ENCODE data around the gene DNAJB11.
A peak's percentile ranks its signal among the peaks of the same experiment; 100 is the strongest.
"Not testable (repeated sequence)": the region's sequence is repeated elsewhere in the genome, so short reads cannot be mapped to it uniquely, and the experiment has no call there.

DNAJB11 gene

DNA sequence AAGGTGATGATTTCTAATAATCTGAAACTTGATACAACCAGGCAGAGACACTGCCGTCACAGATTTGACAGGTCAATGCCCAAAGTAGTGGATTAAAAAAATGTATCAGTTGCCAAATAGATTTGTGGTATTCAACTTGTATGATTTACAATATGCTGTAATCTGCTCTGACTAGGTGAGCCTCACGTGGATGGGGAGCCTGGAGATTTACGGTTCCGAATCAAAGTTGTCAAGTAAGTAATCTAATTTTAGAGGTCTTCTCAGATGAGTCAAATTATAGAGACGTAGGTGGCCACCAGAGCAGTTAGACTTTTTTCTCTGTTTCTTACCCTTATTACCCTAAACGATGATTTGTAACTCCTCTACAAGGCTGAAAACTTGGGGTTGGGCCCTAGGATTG is 12.0 kb downstream of the DNAJB11 start:
- H3K27ac ChIP-seq (ENCODE audit: low read depth, low read length): no peak overlapping the region
- H3K4me3 ChIP-seq (ENCODE audit: low read depth, low read length): no peak overlapping the region
- H2AFZ ChIP-seq (ENCODE audit: low read length, unreplicated experiment): no peak overlapping the region
- no peaks in the 10 kb centered on the region for H3K27me3 ChIP-seq (ENCODE audit: insufficient read depth, low read length)
- peaks cover 12% of the 10 kb centered on the region for H3K4me1 ChIP-seq (ENCODE audit: control insufficient read depth, insufficient read depth, low read length, unreplicated experiment)
- H3K79me2 ChIP-seq (ENCODE audit: control insufficient read depth, insufficient read depth, low read length, unreplicated experiment): no peaks in the 10 kb centered on the region
- peaks cover 52% of the 10 kb centered on the region for H3K36me3 ChIP-seq (ENCODE audit: insufficient read depth, low read length)

DNA sequence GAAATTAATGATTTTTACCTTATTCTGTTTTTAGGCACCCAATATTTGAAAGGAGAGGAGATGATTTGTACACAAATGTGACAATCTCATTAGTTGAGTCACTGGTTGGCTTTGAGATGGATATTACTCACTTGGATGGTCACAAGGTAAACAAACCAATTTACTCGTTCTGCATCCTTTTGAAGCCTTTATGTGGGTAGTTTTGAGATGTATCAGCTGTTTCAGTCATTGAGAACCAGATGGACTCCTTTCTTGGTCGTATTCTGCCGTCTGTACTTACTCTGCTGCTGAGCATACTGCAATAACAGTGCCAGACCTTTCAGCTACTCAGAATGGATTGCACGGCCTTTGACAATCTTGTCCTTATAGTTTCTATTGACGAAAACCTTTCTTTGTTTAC is 13.3 kb downstream of the DNAJB11 start:
- no peaks in the 10 kb centered on the region for H3K79me2 ChIP-seq (ENCODE audit: control insufficient read depth, insufficient read depth, low read length, unreplicated experiment)
- H2AFZ ChIP-seq (ENCODE audit: low read length, unreplicated experiment): no peak overlapping the region
- no peak overlapping the region for H3K27ac ChIP-seq (ENCODE audit: low read depth, low read length)
- H3K4me3 ChIP-seq (ENCODE audit: low read depth, low read length): no peak overlapping the region
- peaks cover 45% of the 10 kb centered on the region for H3K36me3 ChIP-seq (ENCODE audit: insufficient read depth, low read length)
- H3K4me1 ChIP-seq (ENCODE audit: control insufficient read depth, insufficient read depth, low read length, unreplicated experiment): peaks cover 18% of the 10 kb centered on the region
- H3K27me3 ChIP-seq (ENCODE audit: insufficient read depth, low read length): no peaks in the 10 kb centered on the region

DNA sequence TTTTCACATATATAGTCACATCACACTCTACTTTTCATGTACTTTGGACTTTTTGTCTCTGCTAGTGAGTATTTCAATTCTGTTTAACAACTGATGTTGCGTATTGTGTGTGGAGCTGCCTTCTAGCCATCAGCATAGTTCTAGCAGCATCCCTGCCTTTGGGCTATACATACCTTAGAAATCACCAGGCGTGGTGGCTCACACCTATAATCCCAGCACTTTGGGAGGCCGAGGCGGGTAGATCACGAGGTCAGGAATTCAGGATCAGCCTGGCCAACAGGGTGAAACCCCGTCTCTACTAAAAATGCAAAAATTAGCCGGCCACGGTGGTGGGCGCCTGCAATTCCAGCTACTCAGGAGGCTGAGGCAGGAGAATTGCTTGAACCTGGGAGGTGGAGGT is 15.7 kb downstream of the DNAJB11 start:
- Histone ChIP-seq H3K36me3 (ENCODE audit: insufficient read depth, low read length) (peaks cover 32% of the 10 kb centered on the region), H3K4me1 (ENCODE audit: control insufficient read depth, insufficient read depth, low read length, unreplicated experiment) (peaks cover 27% of the 10 kb centered on the region)
- H3K27me3 ChIP-seq (ENCODE audit: insufficient read depth, low read length); H2AFZ ChIP-seq (ENCODE audit: low read length, unreplicated experiment); H3K4me3 ChIP-seq (ENCODE audit: low read depth, low read length); H3K79me2 ChIP-seq (ENCODE audit: control insufficient read depth, insufficient read depth, low read length, unreplicated experiment); H3K27ac ChIP-seq (ENCODE audit: low read depth, low read length): not testable (repeated sequence)

DNA sequence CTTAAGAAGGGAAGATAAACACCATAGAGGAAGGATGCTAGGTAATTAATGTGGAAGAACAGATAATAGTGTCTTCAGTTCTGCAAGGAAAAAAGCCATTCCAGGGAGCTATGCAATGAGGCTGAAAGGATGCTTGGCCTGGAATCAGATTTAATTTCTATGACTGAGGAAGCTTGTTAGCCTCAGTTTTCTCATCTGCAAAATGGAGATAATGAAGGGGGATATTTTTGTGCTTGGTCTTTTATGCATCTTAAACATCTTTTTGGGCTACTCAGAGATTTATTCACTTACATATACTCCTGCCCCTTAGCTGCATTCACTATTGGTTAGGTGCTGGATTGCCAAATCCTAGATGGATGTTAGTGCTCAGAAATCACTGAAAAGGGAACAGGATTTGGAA is 16.7 kb downstream of the DNAJB11 start:
- Histone ChIP-seq H2AFZ (ENCODE audit: low read length, unreplicated experiment) (no peak overlapping the region), H3K27me3 (ENCODE audit: insufficient read depth, low read length) (no peaks in the 10 kb centered on the region), H3K4me3 (ENCODE audit: low read depth, low read length) (no peak overlapping the region), H3K27ac (ENCODE audit: low read depth, low read length) (no peak overlapping the region), H3K36me3 (ENCODE audit: insufficient read depth, low read length) (peaks cover 26% of the 10 kb centered on the region), H3K4me1 (ENCODE audit: control insufficient read depth, insufficient read depth, low read length, unreplicated experiment) (peaks cover 27% of the 10 kb centered on the region), H3K79me2 (ENCODE audit: control insufficient read depth, insufficient read depth, low read length, unreplicated experiment) (no peaks in the 10 kb centered on the region)

DNA sequence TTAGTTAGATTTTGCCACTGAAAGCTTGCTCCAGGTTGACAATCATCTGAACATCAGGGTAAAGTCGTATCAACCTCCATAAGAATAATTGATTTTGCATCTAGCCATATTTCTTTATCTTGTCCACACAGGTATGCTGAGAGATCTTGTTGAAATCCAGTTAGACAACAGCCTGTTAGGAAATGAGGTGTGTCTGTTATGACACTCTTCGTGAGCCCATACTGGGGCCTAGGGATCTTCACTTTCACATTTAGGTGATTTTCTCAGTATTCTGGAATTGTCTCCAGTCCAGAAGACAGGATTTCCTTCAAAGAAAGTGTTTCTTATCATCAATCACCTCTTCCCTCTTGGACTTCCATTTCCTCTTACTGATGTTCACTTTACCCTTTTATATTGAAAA is 18.1 kb downstream of the DNAJB11 start:
- Histone ChIP-seq H3K4me1 (ENCODE audit: control insufficient read depth, insufficient read depth, low read length, unreplicated experiment) (peaks cover 22% of the 10 kb centered on the region), H3K27ac (ENCODE audit: low read depth, low read length) (no peak overlapping the region), H2AFZ (ENCODE audit: low read length, unreplicated experiment) (no peak overlapping the region), H3K4me3 (ENCODE audit: low read depth, low read length) (0 out of 2 replicates have a peak overlapping the region, but pooled peaks have one; percentile 21), H3K36me3 (ENCODE audit: insufficient read depth, low read length) (peaks cover 17% of the 10 kb centered on the region), H3K79me2 (ENCODE audit: control insufficient read depth, insufficient read depth, low read length, unreplicated experiment) (no peaks in the 10 kb centered on the region), H3K27me3 (ENCODE audit: insufficient read depth, low read length) (no peaks in the 10 kb centered on the region)

DNA sequence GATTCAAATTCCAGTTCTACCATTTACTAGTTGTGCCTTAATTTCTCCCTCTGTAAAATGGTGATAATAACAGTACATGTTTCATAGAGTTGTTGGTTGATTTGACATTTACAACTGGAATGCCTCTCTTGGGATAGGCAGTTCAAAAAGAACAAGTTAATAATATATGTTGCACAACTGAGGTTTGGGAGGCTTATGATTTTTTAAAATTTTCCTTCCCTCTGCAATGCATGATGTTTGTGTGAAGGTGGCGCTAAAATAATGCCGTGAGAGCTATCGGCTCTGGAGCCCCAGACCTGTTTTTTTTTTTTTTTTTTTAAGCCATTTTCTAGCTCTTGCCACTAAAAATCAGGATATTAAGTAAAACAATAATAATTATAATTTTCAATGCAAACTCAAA is 18.6 kb downstream of the DNAJB11 start:
- 0 out of 2 replicates have a peak overlapping the region, but pooled peaks have one; percentile 21 for H3K4me3 ChIP-seq (ENCODE audit: low read depth, low read length)
- H3K36me3 ChIP-seq (ENCODE audit: insufficient read depth, low read length): peaks cover 12% of the 10 kb centered on the region

DNA sequence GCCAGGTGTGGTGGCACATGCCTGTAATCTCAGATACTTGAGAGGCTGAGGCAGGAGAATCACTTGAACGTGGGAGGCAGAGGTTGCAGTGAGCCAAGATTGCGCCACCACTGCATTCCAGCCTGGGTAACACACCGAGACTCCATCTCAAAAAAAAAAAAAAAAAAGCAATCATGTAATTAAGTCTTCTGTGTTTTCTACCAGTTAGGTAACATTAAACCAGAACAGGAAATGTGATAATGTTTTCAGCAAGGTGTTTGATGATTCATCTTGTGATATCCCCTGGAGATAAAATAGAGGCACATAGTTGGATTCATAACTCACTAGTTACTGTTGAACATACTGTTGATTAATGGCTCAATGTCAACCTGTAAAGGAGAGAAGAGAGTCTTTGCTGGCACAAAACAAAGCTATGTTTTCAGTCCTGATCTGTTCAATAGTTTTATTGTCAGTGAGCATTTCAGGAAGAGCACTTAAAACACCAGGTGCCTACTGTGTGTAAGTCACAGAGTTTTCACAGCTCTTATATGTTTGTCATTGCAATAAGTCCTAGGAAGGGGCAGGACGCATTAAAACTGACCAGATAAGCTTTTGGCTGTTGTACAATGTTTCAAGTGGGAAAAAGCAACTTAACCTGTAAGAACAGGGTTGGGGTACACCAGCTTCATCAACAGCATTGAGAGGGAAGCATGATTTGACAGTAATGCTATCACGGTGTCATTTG is 19.5 kb downstream of the DNAJB11 start:
- Histone ChIP-seq H3K27ac (ENCODE audit: low read depth, low read length) (no peak overlapping the region), H3K4me1 (ENCODE audit: control insufficient read depth, insufficient read depth, low read length, unreplicated experiment) (peaks cover 15% of the 10 kb centered on the region), H3K4me3 (ENCODE audit: low read depth, low read length) (no peak overlapping the region)

More for the DNA sequence above, 18.6 kb downstream of the DNAJB11 start:
- no peaks in the 10 kb centered on the region for H3K27me3 ChIP-seq (ENCODE audit: insufficient read depth, low read length)
- no peak overlapping the region for H2AFZ ChIP-seq (ENCODE audit: low read length, unreplicated experiment)
- H3K4me1 ChIP-seq (ENCODE audit: control insufficient read depth, insufficient read depth, low read length, unreplicated experiment): peaks cover 17% of the 10 kb centered on the region
- no peak overlapping the region for H3K27ac ChIP-seq (ENCODE audit: low read depth, low read length)
- H3K79me2 ChIP-seq (ENCODE audit: control insufficient read depth, insufficient read depth, low read length, unreplicated experiment): no peaks in the 10 kb centered on the region

DNA sequence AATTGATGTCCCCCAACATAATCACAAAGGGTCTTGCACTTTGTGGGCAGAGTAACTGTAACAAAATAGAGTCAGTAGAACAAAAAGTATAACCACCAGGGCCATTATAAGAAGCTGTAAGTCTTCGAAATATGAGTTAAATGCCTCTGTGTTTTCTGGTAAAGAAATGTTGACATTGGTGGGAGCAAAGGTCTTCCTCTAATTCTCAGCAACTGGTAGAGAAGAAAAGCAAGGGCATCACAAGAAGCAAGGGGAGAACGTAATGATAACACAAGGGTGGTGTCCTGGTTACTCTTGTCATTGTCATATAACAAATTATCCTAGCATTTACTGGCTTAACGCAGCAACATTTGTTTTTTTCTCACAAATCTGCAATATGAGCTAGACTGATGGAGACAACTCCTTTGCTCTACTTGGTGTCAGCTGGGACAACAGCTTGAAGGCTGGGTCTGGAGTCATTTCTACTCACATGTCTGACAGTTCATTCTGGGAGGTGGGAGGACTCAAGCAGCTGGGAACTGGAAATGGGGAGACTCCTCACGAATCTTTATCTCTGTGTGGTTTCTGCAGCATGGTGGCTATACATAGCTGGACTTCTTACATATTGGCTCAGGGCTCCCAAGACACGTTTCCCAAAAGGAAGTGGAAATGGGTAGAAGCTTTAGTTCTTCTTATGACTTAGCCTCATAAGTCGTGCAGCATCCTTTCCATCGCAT is 20.2 kb downstream of the DNAJB11 start:
- Histone ChIP-seq H2AFZ (ENCODE audit: low read length, unreplicated experiment) (no peak overlapping the region), H3K79me2 (ENCODE audit: control insufficient read depth, insufficient read depth, low read length, unreplicated experiment) (no peaks in the 10 kb centered on the region), H3K27ac (ENCODE audit: low read depth, low read length) (no peak overlapping the region), H3K36me3 (ENCODE audit: insufficient read depth, low read length) (peaks cover 2% of the 10 kb centered on the region; the same call in 1 of the 2 replicates), H3K27me3 (ENCODE audit: insufficient read depth, low read length) (no peaks in the 10 kb centered on the region), H3K4me3 (ENCODE audit: low read depth, low read length) (no peak overlapping the region), H3K4me1 (ENCODE audit: control insufficient read depth, insufficient read depth, low read length, unreplicated experiment) (peaks cover 15% of the 10 kb centered on the region)

More for the DNA sequence above, 19.5 kb downstream of the DNAJB11 start:
- H3K36me3 ChIP-seq (ENCODE audit: insufficient read depth, low read length): peaks cover 9% of the 10 kb centered on the region; the same call in 1 of the 2 replicates
- no peak overlapping the region for H2AFZ ChIP-seq (ENCODE audit: low read length, unreplicated experiment)
- no peaks in the 10 kb centered on the region for H3K79me2 ChIP-seq (ENCODE audit: control insufficient read depth, insufficient read depth, low read length, unreplicated experiment)
- no peaks in the 10 kb centered on the region for H3K27me3 ChIP-seq (ENCODE audit: insufficient read depth, low read length)

DNA sequence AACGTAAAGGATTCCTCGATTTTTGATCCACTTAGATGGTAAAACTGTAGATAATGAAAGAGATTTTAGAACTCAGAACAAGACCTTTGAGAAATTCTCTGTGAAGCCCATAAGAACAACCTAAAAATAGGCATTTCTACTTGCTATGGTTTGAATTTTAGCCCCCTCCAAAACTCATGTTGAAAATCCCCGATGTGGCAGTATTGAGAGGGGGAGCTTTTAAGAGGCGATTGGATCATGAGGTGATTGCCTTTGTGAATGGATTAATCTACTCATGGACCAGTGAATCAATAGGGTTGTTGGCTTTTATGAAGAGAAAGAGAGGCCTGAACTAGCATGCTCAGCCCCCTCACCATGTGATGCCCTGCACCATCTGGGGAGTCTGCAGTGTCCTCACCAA is 22.2 kb downstream of the DNAJB11 start:
- Histone ChIP-seq H2AFZ (ENCODE audit: low read length, unreplicated experiment) (no peak overlapping the region), H3K4me3 (ENCODE audit: low read depth, low read length) (no peak overlapping the region), H3K4me1 (ENCODE audit: control insufficient read depth, insufficient read depth, low read length, unreplicated experiment) (peaks cover 15% of the 10 kb centered on the region), H3K79me2 (ENCODE audit: control insufficient read depth, insufficient read depth, low read length, unreplicated experiment) (no peaks in the 10 kb centered on the region), H3K27ac (ENCODE audit: low read depth, low read length) (no peak overlapping the region), H3K27me3 (ENCODE audit: insufficient read depth, low read length) (no peaks in the 10 kb centered on the region), H3K36me3 (ENCODE audit: insufficient read depth, low read length) (no peaks in the 10 kb centered on the region)

DNA sequence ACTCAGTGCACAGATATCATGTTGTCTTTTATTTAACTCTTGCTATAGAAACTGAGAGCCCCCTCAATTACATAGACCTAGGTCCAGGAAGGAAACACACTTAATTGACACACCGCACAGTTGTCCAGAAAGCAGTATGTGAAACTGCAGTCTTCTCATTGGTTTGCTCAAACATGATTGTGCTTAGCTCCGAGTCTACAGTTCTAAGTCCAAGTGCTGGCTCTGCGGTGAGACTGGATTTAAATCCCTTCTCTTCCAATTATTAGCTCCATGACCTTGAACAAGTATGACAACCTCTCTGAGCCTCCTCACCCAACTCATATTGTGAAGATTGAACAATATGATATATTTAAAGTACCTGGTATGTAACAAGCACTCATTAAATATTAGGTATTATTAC is 23.3 kb downstream of the DNAJB11 start:
- no peak overlapping the region for H2AFZ ChIP-seq (ENCODE audit: low read length, unreplicated experiment)
- no peaks in the 10 kb centered on the region for H3K27me3 ChIP-seq (ENCODE audit: insufficient read depth, low read length)
- no peak overlapping the region for H3K4me3 ChIP-seq (ENCODE audit: low read depth, low read length)
- H3K79me2 ChIP-seq (ENCODE audit: control insufficient read depth, insufficient read depth, low read length, unreplicated experiment): no peaks in the 10 kb centered on the region
- no peak overlapping the region for H3K27ac ChIP-seq (ENCODE audit: low read depth, low read length)
- no peaks in the 10 kb centered on the region for H3K36me3 ChIP-seq (ENCODE audit: insufficient read depth, low read length)
- peaks cover 9% of the 10 kb centered on the region for H3K4me1 ChIP-seq (ENCODE audit: control insufficient read depth, insufficient read depth, low read length, unreplicated experiment)
